Measurements from ENCODE around the gene PHF14. TPM values are rescaled to one million over a fixed set of nuclear protein-coding genes. Genes with fewer than 3 reads are reported as not detected.
A peak's percentile ranks its signal among the peaks of the same experiment; 100 is the strongest.

PHF14 gene
- total RNA-seq, 4 donors from 2014 or later = 23.0 to 50.7 (median 29.1) TPM

DNA sequence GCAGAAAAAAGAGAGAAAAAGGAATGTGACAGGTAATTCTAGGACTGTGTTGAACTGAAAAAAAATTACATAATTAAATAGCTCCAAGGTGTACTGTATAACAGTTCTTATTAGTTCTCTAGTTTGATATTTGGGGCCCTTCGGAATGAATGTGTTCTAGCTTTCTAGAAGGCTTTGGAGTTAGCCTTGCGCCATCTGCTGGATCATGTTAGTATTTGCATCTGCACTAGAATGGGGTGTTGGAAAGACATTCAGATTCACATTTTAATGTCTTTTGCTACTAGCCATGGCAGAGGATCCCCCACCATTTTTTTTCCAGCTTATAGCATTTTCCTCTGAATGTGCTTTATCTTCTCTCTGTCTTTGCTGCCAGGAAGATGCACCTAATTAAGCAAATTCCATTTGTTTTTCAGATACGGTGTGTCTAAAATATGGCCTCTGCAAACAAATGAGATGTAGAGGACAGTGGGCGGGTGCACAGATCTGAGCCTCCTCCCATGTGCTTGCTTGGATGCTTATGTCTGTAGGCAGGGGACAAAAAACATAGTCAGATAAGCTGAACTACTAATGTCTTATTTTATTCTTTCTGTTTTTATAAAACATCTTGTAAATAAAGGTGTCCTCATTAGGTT lies 238.5 kb downstream of the PHF14 start:
- intact Hi-C loops (cut with DNase I) = no loop called here

DNA sequence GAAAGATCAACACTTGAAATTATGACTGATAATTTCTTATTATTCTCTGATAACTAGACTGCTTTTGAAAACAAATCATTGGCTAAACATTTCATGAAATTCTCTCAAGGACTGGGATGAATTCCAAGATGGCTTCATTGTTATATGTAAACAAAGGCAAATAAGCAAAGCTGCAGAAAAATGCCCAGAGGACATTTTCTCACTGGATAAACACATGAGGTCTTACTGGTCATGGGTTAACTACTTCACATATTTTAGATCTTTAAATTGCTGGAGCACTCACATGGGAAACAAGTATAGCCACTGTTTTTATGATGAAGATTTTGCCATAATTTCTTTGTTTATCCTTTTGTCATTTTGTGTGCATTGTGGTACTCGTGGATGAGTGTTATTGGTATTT lies 239.1 kb downstream of the PHF14 start:
- H3K36me3 ChIP-seq = no peaks in the 10 kb centered on the region
- TF ChIP-seq POLR2AphosphoS5 (IDR thresholded peaks at IDR 0.05) = no peak
- no peak for TF ChIP-seq EP300 (IDR thresholded peaks at IDR 0.05)
- TF ChIP-seq POLR2A (IDR thresholded peaks at IDR 0.05; ENCODE audit: low read depth) = no peak
- TF ChIP-seq, protein P1, sequence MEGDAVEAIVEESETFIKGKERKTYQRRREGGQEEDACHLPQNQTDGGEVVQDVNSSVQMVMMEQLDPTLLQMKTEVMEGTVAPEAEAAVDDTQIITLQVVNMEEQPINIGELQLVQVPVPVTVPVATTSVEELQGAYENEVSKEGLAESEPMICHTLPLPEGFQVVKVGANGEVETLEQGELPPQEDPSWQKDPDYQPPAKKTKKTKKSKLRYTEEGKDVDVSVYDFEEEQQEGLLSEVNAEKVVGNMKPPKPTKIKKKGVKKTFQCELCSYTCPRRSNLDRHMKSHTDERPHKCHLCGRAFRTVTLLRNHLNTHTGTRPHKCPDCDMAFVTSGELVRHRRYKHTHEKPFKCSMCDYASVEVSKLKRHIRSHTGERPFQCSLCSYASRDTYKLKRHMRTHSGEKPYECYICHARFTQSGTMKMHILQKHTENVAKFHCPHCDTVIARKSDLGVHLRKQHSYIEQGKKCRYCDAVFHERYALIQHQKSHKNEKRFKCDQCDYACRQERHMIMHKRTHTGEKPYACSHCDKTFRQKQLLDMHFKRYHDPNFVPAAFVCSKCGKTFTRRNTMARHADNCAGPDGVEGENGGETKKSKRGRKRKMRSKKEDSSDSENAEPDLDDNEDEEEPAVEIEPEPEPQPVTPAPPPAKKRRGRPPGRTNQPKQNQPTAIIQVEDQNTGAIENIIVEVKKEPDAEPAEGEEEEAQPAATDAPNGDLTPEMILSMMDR (IDR thresholded peaks at IDR 0.05) = no peak
- H3K27ac ChIP-seq (replicated peaks in 1 of 4) = peak overlapping the region in 1 of 4 donors; percentile 16
- WGBS = 52% methylated on average over 1 of the region's 1 CpG
- no peaks in the 10 kb centered on the region for H3K9me3 ChIP-seq
- H3K4me3 ChIP-seq = no peak overlapping the region
- no peak for DNase-seq (ENCODE audit: extremely low spot score)
- H3K27me3 ChIP-seq = no peaks in the 10 kb centered on the region
- H3K4me1 ChIP-seq = peaks cover 0 to 19% (median 15%) of the 10 kb centered on the region in 4 donors
- intact Hi-C loops (cut with DNase I) = no loop called here

More for the DNA sequence above, 238.5 kb downstream of the PHF14 start:
- 40% methylated on average over 4 of the region's 4 CpGs for WGBS
- no peak overlapping the region for H3K27ac ChIP-seq (replicated peaks in 1 of 4)
- peaks cover 0 to 19% (median 15%) of the 10 kb centered on the region in 4 donors for H3K4me1 ChIP-seq
- no peaks in the 10 kb centered on the region for H3K9me3 ChIP-seq
- no peak for DNase-seq (ENCODE audit: extremely low spot score)
- H3K36me3 ChIP-seq = no peaks in the 10 kb centered on the region
- H3K4me3 ChIP-seq = no peak overlapping the region
- TF ChIP-seq POLR2AphosphoS5 (IDR thresholded peaks at IDR 0.05) (no peak), POLR2A (IDR thresholded peaks at IDR 0.05; ENCODE audit: low read depth) (no peak), EP300 (IDR thresholded peaks at IDR 0.05) (no peak)
- TF ChIP-seq, protein P1 (IDR thresholded peaks at IDR 0.05) = peak; percentile 67 to 85 (median 75)
- no peaks in the 10 kb centered on the region for H3K27me3 ChIP-seq

DNA sequence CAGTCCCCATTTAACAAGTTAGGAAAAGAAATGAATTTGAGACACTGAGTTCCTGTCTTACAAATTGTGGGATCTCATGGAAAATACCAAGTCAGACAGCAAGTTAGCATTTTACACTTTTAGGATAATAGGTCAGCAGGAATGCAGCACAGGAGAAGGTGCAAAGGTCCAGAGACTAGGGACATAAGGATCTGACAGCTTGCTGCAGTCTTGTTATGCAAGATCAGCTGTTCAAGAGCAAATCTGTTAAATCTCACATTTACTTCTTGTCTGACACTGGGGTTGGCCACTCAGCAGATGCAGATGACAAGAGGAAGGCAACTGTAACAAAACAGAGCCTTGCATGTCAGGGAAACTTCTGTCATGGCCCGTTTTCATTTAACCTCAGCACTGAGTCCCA lies 239.6 kb downstream of the PHF14 start:
- 48% methylated on average over 1 of the region's 1 CpG for WGBS
- H3K4me3 ChIP-seq = no peak overlapping the region
- intact Hi-C loops (cut with DNase I) = no loop called here
- no peak for DNase-seq (ENCODE audit: extremely low spot score)
- no peaks in the 10 kb centered on the region for H3K9me3 ChIP-seq
- peaks cover 0 to 19% (median 15%) of the 10 kb centered on the region in 4 donors for H3K4me1 ChIP-seq
- H3K27me3 ChIP-seq = no peaks in the 10 kb centered on the region
- peak overlapping the region in 1 of 4 donors; percentile 16 for H3K27ac ChIP-seq (replicated peaks in 1 of 4)
- TF ChIP-seq POLR2A (IDR thresholded peaks at IDR 0.05; ENCODE audit: low read depth) = no peak
- TF ChIP-seq EP300 (IDR thresholded peaks at IDR 0.05) = no peak
- TF ChIP-seq, protein P1 (IDR thresholded peaks at IDR 0.05) = no peak
- TF ChIP-seq POLR2AphosphoS5 (IDR thresholded peaks at IDR 0.05) = no peak
- H3K36me3 ChIP-seq = no peaks in the 10 kb centered on the region

DNA sequence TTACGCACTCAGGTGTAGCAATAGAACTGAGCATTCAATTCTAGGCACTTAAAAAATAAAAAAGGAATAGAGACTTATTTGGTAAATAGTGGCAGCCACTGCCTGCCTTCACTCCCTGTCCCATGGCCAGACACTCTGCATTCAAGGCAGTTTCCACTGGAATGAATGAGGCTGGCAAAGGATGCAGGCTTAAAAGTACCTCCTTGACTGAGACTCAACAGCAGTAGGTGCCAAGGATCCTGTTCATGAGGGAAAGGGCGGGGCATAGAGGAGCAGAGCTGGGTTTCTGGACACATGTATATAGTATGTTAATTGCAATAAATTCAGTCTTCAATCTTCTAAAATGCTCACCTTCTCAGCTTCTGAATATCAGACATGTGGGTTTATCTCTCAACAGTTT lies 242.6 kb downstream of the PHF14 start:
- DNase-seq (ENCODE audit: extremely low spot score) = no peak
- Histone ChIP-seq H3K36me3 (no peaks in the 10 kb centered on the region), H3K27ac (replicated peaks in 1 of 4) (no peak overlapping the region), H3K9me3 (no peaks in the 10 kb centered on the region), H3K27me3 (no peaks in the 10 kb centered on the region), H3K4me3 (no peak overlapping the region), H3K4me1 (peaks cover 0 to 25% (median 21%) of the 10 kb centered on the region in 4 donors)
- TF ChIP-seq, protein P1 (IDR thresholded peaks at IDR 0.05) = no peak
- TF ChIP-seq POLR2AphosphoS5 (IDR thresholded peaks at IDR 0.05) (no peak), EP300 (IDR thresholded peaks at IDR 0.05) (no peak), POLR2A (IDR thresholded peaks at IDR 0.05; ENCODE audit: low read depth) (no peak)
- 93% methylated on average over 2 of the region's 2 CpGs for WGBS
- intact Hi-C loops (cut with DNase I) = no loop called here
